Astrocyte (in vitro differentiated cells and primary cell): ENCODE measurements around the gene IFI44. TPM values are rescaled to one million over a fixed set of nuclear protein-coding genes. Genes with fewer than 3 reads are reported as not detected.

Experiments
- DNase-seq: peaks from one replicate; pipeline ENCODE4 v3.0.0-alpha.2; 2010; ENCODE audit warnings: low read depth
- FAIRE-seq: peaks from 2 replicates; lab custom pipeline; 2011; peaks lifted over from hg19 to GRCh38; lab: Jason Lieb, UNC
- H2AFZ ChIP-seq: 2 replicates; pipeline ENCODE4 v1.6.0; 2012; ENCODE audit warnings: low read depth, low read length, inconsistent platforms
- H3K27ac ChIP-seq: 2 replicates; pipeline ENCODE4 v1.5.1; 2011; ENCODE audit warnings: low read depth, low read length, inconsistent platforms
- H3K27me3 ChIP-seq: 2 replicates; pipeline ENCODE4 v1.6.0; 2011; ENCODE audit warnings: low read length, inconsistent platforms; ENCODE audit not compliant: insufficient read depth
- H3K36me3 ChIP-seq: 2 replicates; pipeline ENCODE4 v1.5.1; 2011; ENCODE audit warnings: low read length, inconsistent platforms; ENCODE audit not compliant: insufficient read depth
- H3K4me1 ChIP-seq: 2 replicates; pipeline ENCODE4 v1.5.1; 2011; ENCODE audit warnings: low read length, inconsistent platforms; ENCODE audit not compliant: insufficient read depth
- H3K4me2 ChIP-seq: 2 replicates; pipeline ENCODE4 v1.6.0; 2012; ENCODE audit warnings: low read length, inconsistent platforms
- H3K4me3 ChIP-seq: 2 replicates; pipeline ENCODE4 v1.5.1; 2011; ENCODE audit warnings: low read depth, mild to moderate bottlenecking, low read length, inconsistent platforms; ENCODE audit not compliant: insufficient read depth
- H3K79me2 ChIP-seq: 2 replicates; pipeline ENCODE4 v1.6.0; 2012; ENCODE audit warnings: mild to moderate bottlenecking, low read length, inconsistent platforms; ENCODE audit not compliant: insufficient read depth
- H3K9ac ChIP-seq: 2 replicates; pipeline ENCODE4 v1.6.0; 2012; ENCODE audit warnings: mild to moderate bottlenecking, low read length, inconsistent platforms
- H3K9me3 ChIP-seq: 2 replicates; pipeline ENCODE4 v1.5.1; 2012; ENCODE audit warnings: low read depth, mild to moderate bottlenecking, low read length, inconsistent platforms; ENCODE audit not compliant: insufficient read depth
- H4K20me1 ChIP-seq: 2 replicates; pipeline ENCODE4 v1.6.0; 2012; ENCODE audit warnings: low read length, inconsistent platforms; ENCODE audit not compliant: insufficient read depth
- H3K27ac Mint-ChIP-seq: one replicate; pipeline ENCODE4 v1.8.0; 2021; ENCODE audit warnings: mild to moderate bottlenecking, mixed read lengths; ENCODE audit not compliant: unreplicated experiment
- H3K27me3 Mint-ChIP-seq: one replicate; pipeline ENCODE4 v1.8.0; 2021; ENCODE audit warnings: low read depth, mixed read lengths; ENCODE audit not compliant: unreplicated experiment
- H3K36me3 Mint-ChIP-seq: one replicate; pipeline ENCODE4 v1.8.0; 2021; ENCODE audit warnings: low read depth, mixed read lengths; ENCODE audit not compliant: unreplicated experiment
- H3K4me1 Mint-ChIP-seq: one replicate; pipeline ENCODE4 v1.8.0; 2021; ENCODE audit warnings: low read depth, mixed read lengths; ENCODE audit not compliant: unreplicated experiment
- H3K4me3 Mint-ChIP-seq: one replicate; pipeline ENCODE4 v1.8.0; 2021; ENCODE audit warnings: mild to moderate bottlenecking, moderate library complexity, mixed read lengths; ENCODE audit not compliant: unreplicated experiment
- H3K9me3 Mint-ChIP-seq: one replicate; pipeline ENCODE4 v1.8.0; 2021; ENCODE audit warnings: mild to moderate bottlenecking, mixed read lengths; ENCODE audit not compliant: unreplicated experiment
- CTCF ChIP-seq: IDR thresholded peaks from 2 replicates; pipeline ENCODE4 v1.5.1; 2011; ENCODE audit warnings: low read depth, mild to moderate bottlenecking, inconsistent platforms, low read length, moderate library complexity; ENCODE audit not compliant: insufficient read depth
- EZH2 ChIP-seq: IDR thresholded peaks from 2 replicates; pipeline ENCODE4 v1.6.1; 2012; ENCODE audit warnings: mild to moderate bottlenecking, low read length, inconsistent platforms; ENCODE audit not compliant: insufficient read depth
- total RNA-seq: library from RNA; stranded (reverse); gene quantifications from 2 replicates; pipeline ENCODE4 v1.2.1, GENCODE V29; 2021

IFI44 gene
- total RNA-seq, 1 donor from 2014 or later = 144 TPM

- Mint-ChIP-seq H3K9me3 (peaks cover 3% of the 10 kb centered on the region), H3K27ac (no peak overlapping the region), H3K4me3 (no peak overlapping the region), H3K4me1 (peaks cover 22% of the 10 kb centered on the region), H3K27me3 (no peaks in the 10 kb centered on the region), H3K36me3 (no peaks in the 10 kb centered on the region)
- FAIRE-seq (peak; percentile 78), DNase-seq (no peak)
- Histone ChIP-seq H3K27ac (no peak overlapping the region), H3K27me3 (no peaks in the 10 kb centered on the region), H2AFZ (peak overlapping the region; percentile 3), H4K20me1 (no peaks in the 10 kb centered on the region), H3K36me3 (no peaks in the 10 kb centered on the region), H3K4me3 (no peak overlapping the region), H3K9ac (no peak overlapping the region), H3K4me2 (no peak overlapping the region), H3K9me3 (no peaks in the 10 kb centered on the region), H3K79me2 (no peaks in the 10 kb centered on the region), H3K4me1 (peaks cover 14% of the 10 kb centered on the region)
- TF ChIP-seq EZH2 (no peak), CTCF (no peak)
Measured at GRCh38 chr1:78690516-78690915, 40.9 kb downstream of the IFI44 start.

DNA sequence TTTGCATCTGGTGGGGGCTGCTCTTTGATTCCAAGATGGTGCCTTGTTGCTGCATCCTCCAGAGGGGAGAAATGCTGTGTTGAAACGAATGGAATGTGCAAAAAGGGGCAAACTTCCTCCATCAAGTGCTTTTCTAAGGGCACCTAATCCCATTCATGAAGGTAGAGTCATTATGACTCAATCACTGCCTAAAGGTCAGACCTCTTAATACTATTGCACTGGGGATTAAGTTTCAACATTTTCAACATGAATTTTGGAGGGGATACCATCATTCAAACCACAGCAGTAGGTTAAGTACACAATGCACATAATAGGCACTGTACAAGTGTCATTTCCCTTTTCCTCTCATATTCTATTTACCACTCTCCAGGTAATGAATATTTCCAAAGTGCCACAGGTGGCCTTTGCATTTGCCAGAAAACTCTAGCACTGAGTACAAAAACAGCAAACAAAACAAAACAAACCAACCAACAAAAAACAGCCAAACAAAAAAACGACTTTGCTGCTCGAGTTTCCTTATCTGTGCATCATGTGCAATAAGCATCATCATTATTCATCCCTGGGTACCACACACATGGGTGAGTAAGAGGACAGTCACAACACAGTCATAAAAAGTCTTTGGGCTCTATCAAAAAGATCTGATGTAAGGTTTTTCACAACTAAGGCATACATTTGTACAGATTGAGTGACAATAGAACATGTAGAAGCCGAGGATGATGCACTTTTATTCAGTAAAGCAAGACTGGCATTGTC lies 42.5 kb downstream of the IFI44 start:
- Histone ChIP-seq H3K4me3 (no peak overlapping the region), H2AFZ (no peak overlapping the region), H3K27ac (no peak overlapping the region), H3K9ac (no peak overlapping the region), H3K9me3 (no peaks in the 10 kb centered on the region), H3K4me1 (peaks cover 14% of the 10 kb centered on the region), H3K27me3 (no peaks in the 10 kb centered on the region), H3K79me2 (no peaks in the 10 kb centered on the region), H4K20me1 (no peaks in the 10 kb centered on the region), H3K36me3 (no peaks in the 10 kb centered on the region), H3K4me2 (peak overlapping the region; percentile 9)
- Mint-ChIP-seq H3K4me3 (no peak overlapping the region), H3K27ac (no peak overlapping the region), H3K36me3 (no peaks in the 10 kb centered on the region), H3K27me3 (no peaks in the 10 kb centered on the region), H3K4me1 (peaks cover 22% of the 10 kb centered on the region), H3K9me3 (peaks cover 3% of the 10 kb centered on the region)
- FAIRE-seq (peak; percentile 89), DNase-seq (peak; percentile 46)
- no peak for TF ChIP-seq EZH2
- TF ChIP-seq CTCF = no peak

DNA sequence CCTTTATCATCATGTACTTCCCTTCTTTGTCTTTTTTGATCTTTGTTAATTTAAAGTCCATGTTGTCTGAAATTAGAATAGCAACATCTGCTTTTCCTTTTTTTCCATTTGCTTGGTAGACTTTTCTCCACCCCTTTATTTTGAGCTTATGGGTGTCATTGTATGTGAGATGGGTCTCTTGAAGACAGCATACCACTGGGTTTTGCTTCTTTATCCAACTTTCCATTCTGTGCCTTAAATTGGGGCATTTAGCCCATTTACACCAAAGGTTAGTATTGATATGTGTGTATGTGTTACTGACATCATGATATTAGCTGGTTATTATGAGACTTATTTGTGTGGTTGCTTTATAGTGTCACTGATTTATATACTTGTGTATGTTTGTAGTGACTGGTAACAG lies 50.2 kb downstream of the IFI44 start:
- Histone ChIP-seq H3K27me3 (no peaks in the 10 kb centered on the region), H3K9me3 (no peaks in the 10 kb centered on the region), H3K79me2 (no peaks in the 10 kb centered on the region), H3K9ac (no peak overlapping the region), H3K4me1 (no peaks in the 10 kb centered on the region), H3K4me3 (no peak overlapping the region), H3K36me3 (no peaks in the 10 kb centered on the region), H3K27ac (no peak overlapping the region), H4K20me1 (no peaks in the 10 kb centered on the region), H3K4me2 (no peak overlapping the region), H2AFZ (no peak overlapping the region)
- FAIRE-seq (peak; percentile 34), DNase-seq (no peak)
- no peaks in the 10 kb centered on the region for H3K27me3 Mint-ChIP-seq
- H3K27ac Mint-ChIP-seq = no peak overlapping the region
- no peak overlapping the region for H3K4me3 Mint-ChIP-seq
- no peaks in the 10 kb centered on the region for H3K4me1 Mint-ChIP-seq
- H3K36me3 Mint-ChIP-seq = no peaks in the 10 kb centered on the region
- peaks cover 5% of the 10 kb centered on the region for H3K9me3 Mint-ChIP-seq
- no peak for TF ChIP-seq EZH2
- no peak for TF ChIP-seq CTCF
